ENCODE data around the gene ALK.

Gene ALK

DNA sequence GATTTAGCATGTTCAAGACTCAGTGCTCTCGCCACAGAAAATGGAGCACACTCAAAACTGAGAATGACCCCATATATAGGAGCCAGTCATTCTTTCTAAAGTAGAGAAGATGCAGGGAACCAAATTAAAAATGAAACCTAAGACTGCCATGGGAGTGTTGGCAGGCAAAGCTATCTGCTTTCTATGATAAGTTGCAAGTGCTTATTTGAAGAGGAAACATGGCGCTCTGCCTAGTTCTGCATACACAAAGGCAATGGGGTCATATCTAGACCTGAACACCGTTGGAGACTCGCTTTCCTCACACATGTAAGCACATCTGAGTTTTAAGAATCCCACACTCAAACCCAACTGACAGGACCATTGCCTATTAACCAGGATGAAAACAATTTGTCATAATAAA, 292.5 kb downstream of the ALK start:
- H3K27me3 ChIP-seq (ENCODE audit: control insufficient read depth, insufficient read depth, low read length): no peaks in the 10 kb centered on the region
- no peaks in the 10 kb centered on the region for H3K9me3 ChIP-seq (ENCODE audit: control insufficient read depth, insufficient read depth, low read depth, low read length)
- no peak overlapping the region for H3K4me3 ChIP-seq (ENCODE audit: low read depth, low read length)
- H3K9ac ChIP-seq (ENCODE audit: low read length): no peak overlapping the region
- no peak overlapping the region for H3K27ac ChIP-seq (ENCODE audit: low read depth, low read length)
- H3K4me1 ChIP-seq (ENCODE audit: control insufficient read depth, insufficient read depth, low read length): peaks cover 18% of the 10 kb centered on the region
- H3K36me3 ChIP-seq (ENCODE audit: control insufficient read depth, insufficient read depth, low read length): no peaks in the 10 kb centered on the region

DNA sequence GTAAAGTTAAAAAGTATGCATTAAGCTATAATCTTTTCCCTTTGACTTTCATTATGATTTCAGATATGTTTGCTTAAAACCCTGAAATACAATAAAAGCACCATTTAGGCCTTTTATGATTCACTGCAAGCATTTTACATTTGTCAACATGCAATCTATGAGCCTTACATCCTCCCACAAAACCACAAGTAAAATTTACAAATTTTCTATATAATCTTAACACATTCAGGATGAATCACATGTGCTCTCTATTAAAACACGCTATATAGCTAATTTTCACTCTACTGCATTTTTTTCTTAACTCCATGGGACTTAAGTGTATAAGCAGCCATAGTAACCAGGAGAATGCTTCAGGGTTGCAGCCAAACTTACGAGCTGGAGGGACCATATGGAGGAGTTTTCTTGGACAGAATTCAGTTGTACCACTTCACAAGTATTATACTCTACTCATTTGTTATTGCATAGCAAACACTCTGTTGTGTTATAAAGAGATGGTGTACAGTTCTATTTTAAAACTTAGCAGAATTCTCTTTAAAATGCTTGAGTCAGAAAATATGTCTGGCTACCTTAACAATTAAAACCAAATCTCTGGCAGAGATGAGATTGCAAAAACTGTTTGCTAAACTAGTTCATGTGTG, 293.2 kb downstream of the ALK start:
- peaks cover 18% of the 10 kb centered on the region for H3K4me1 ChIP-seq (ENCODE audit: control insufficient read depth, insufficient read depth, low read length)
- no peaks in the 10 kb centered on the region for H3K36me3 ChIP-seq (ENCODE audit: control insufficient read depth, insufficient read depth, low read length)
- H3K27ac ChIP-seq (ENCODE audit: low read depth, low read length): 0 out of 2 replicates have a peak overlapping the region, but pooled peaks have one; percentile 18
- no peaks in the 10 kb centered on the region for H3K27me3 ChIP-seq (ENCODE audit: control insufficient read depth, insufficient read depth, low read length)
- no peaks in the 10 kb centered on the region for H3K9me3 ChIP-seq (ENCODE audit: control insufficient read depth, insufficient read depth, low read depth, low read length)
- H3K4me3 ChIP-seq (ENCODE audit: low read depth, low read length): no peak overlapping the region
- no peak overlapping the region for H3K9ac ChIP-seq (ENCODE audit: low read length)

DNA sequence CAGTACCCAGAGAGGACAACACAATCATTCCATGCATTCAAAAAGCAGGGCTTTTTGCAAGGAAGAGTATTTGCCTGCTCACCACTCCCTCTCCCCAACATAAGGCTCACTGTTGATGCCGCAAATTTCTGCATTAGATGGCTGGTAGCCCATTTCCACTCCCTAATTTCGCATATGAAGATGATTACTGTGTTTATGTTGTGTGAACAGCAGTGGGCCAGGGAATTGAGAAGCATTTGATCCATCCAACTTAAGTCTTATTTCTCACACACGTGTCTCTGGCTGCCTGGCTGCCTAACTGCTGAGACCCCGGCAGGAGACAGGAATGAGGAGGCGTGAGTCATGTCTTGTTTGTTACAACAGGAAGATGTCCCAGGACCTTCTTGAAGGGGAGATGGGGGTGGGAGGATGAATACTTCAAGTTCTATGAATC, 294.1 kb downstream of the ALK start:
- no peaks in the 10 kb centered on the region for H3K36me3 ChIP-seq (ENCODE audit: control insufficient read depth, insufficient read depth, low read length)
- H3K9ac ChIP-seq (ENCODE audit: low read length): no peak overlapping the region
- H3K9me3 ChIP-seq (ENCODE audit: control insufficient read depth, insufficient read depth, low read depth, low read length): 0 out of 2 replicates have a peak, but pooled peaks cover 3% of the 10 kb centered on the region
- H3K27me3 ChIP-seq (ENCODE audit: control insufficient read depth, insufficient read depth, low read length): no peaks in the 10 kb centered on the region
- no peak overlapping the region for H3K4me3 ChIP-seq (ENCODE audit: low read depth, low read length)
- H3K27ac ChIP-seq (ENCODE audit: low read depth, low read length): no peak overlapping the region
- peaks cover 18% of the 10 kb centered on the region for H3K4me1 ChIP-seq (ENCODE audit: control insufficient read depth, insufficient read depth, low read length)

DNA sequence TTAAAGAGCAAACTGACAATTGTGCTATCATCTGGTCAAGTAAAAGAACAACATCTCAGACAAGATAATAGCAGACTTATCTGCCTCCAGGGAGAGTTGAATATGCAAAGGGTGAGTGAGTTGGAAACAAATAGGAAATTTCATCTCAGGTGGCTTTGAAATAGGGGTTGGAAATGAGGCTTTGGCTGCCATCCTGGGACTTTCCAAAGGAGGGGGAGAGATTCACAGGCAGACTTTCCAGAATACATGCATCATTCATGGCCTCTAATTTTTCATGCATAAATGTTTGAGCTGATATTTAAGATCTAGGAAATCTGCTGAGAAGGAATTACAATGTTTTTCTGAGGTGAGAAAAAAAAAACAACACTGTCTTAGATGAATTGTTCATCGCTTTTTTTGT, 300.5 kb downstream of the ALK start:
- no peaks in the 10 kb centered on the region for H3K36me3 ChIP-seq (ENCODE audit: control insufficient read depth, insufficient read depth, low read length)
- H3K4me1 ChIP-seq (ENCODE audit: control insufficient read depth, insufficient read depth, low read length): peaks cover 5% of the 10 kb centered on the region; the same call in 1 of the 2 replicates
- no peak overlapping the region for H3K9ac ChIP-seq (ENCODE audit: low read length)
- H3K27ac ChIP-seq (ENCODE audit: low read depth, low read length): no peak overlapping the region
- 0 out of 2 replicates have a peak, but pooled peaks cover 4% of the 10 kb centered on the region for H3K9me3 ChIP-seq (ENCODE audit: control insufficient read depth, insufficient read depth, low read depth, low read length)
- H3K4me3 ChIP-seq (ENCODE audit: low read depth, low read length): no peak overlapping the region
- no peaks in the 10 kb centered on the region for H3K27me3 ChIP-seq (ENCODE audit: control insufficient read depth, insufficient read depth, low read length)

DNA sequence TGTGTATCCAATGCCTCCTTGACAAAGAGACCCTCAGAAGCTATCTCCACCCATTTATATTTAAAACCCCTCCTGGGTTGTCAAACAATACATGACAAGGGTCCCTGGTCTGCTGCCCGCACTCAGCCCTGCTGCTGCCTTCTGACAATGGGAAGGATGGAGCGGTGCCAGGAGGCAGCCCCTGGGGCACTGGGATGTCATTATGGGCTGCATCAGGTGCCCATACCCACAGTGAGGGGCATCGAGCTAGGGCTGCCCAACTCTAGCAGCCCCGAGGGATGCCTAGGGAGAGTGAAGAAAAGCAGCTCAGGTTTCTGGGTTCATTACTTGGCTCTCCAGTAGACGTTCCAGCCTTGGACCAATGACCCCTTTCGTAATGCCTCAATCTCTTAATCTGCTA, 301.7 kb downstream of the ALK start:
- Histone ChIP-seq H3K9ac (ENCODE audit: low read length) (no peak overlapping the region), H3K4me3 (ENCODE audit: low read depth, low read length) (no peak overlapping the region), H3K9me3 (ENCODE audit: control insufficient read depth, insufficient read depth, low read depth, low read length) (0 out of 2 replicates have a peak, but pooled peaks cover 4% of the 10 kb centered on the region), H3K27me3 (ENCODE audit: control insufficient read depth, insufficient read depth, low read length) (no peaks in the 10 kb centered on the region), H3K4me1 (ENCODE audit: control insufficient read depth, insufficient read depth, low read length) (peaks cover 5% of the 10 kb centered on the region; the same call in 1 of the 2 replicates), H3K27ac (ENCODE audit: low read depth, low read length) (no peak overlapping the region), H3K36me3 (ENCODE audit: control insufficient read depth, insufficient read depth, low read length) (no peaks in the 10 kb centered on the region)

DNA sequence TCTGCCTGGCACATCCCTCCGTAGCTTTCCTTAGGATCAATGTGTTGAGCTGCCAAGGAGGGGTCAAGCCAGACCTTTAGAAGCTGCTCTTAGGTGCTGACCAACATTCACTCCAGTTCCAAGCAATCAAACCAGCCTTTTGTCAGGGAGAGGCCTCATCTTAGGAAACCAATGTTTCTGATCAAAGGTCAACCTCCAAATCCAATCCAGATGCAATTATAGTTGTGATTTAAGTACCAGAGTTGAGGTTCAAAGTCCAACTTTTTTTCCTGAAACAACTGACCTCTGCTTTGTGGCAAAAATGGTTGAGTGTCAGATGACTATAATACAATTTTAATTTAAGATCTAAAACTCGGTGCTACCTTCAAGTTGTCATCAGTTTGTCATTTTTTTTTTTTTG, 303.4 kb downstream of the ALK start:
- H3K36me3 ChIP-seq (ENCODE audit: control insufficient read depth, insufficient read depth, low read length): no peaks in the 10 kb centered on the region
- peaks cover 5% of the 10 kb centered on the region; the same call in 1 of the 2 replicates for H3K4me1 ChIP-seq (ENCODE audit: control insufficient read depth, insufficient read depth, low read length)
- H3K27ac ChIP-seq (ENCODE audit: low read depth, low read length): no peak overlapping the region
- H3K9ac ChIP-seq (ENCODE audit: low read length): no peak overlapping the region
- H3K4me3 ChIP-seq (ENCODE audit: low read depth, low read length): no peak overlapping the region
- no peaks in the 10 kb centered on the region for H3K27me3 ChIP-seq (ENCODE audit: control insufficient read depth, insufficient read depth, low read length)
- H3K9me3 ChIP-seq (ENCODE audit: control insufficient read depth, insufficient read depth, low read depth, low read length): 0 out of 2 replicates have a peak, but pooled peaks cover 4% of the 10 kb centered on the region

DNA sequence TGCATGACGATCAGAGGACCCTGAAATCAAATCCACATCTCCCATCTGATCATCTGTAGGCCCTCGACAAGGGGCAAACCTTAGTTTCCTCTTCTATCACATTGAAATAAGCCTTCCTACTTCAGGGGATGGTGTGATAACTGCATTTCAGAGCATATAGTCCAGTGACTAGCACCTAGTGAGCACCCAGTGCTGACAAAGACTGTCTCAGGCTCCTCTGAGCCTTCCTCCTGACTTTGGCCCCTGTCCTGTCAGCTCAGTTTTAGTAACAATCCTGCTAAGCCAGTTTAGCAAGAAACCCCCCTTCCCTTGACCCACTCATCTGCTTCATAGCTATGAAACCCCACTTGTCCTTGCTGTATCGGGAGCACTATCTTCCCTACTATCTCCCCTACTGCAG, 304.0 kb downstream of the ALK start:
- no peaks in the 10 kb centered on the region for H3K36me3 ChIP-seq (ENCODE audit: control insufficient read depth, insufficient read depth, low read length)
- no peak overlapping the region for H3K9ac ChIP-seq (ENCODE audit: low read length)
- H3K4me1 ChIP-seq (ENCODE audit: control insufficient read depth, insufficient read depth, low read length): peaks cover 10% of the 10 kb centered on the region
- H3K27ac ChIP-seq (ENCODE audit: low read depth, low read length): no peak overlapping the region
- H3K9me3 ChIP-seq (ENCODE audit: control insufficient read depth, insufficient read depth, low read depth, low read length): 0 out of 2 replicates have a peak, but pooled peaks cover 2% of the 10 kb centered on the region
- H3K4me3 ChIP-seq (ENCODE audit: low read depth, low read length): no peak overlapping the region
- H3K27me3 ChIP-seq (ENCODE audit: control insufficient read depth, insufficient read depth, low read length): no peaks in the 10 kb centered on the region

DNA sequence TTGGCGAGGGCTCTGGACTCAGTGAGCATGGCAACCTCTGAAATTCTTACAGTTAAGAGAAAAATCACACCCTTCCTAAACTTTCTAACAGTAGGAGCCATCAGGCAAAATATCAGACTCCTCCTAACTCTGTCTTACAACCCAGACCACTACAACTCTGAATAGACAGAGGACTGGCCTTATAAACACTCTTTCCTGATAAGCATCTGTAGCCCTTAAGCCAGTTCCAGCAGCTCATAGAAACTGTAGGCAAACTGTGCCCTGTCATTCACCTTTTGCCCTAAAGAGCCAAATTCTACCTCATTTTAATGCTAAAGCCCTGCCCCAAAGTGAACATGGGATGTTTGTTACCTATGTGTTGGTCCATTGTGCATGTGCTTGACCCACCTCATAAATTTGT, 304.8 kb downstream of the ALK start:
- Histone ChIP-seq H3K27ac (ENCODE audit: low read depth, low read length) (no peak overlapping the region), H3K4me1 (ENCODE audit: control insufficient read depth, insufficient read depth, low read length) (peaks cover 13% of the 10 kb centered on the region), H3K36me3 (ENCODE audit: control insufficient read depth, insufficient read depth, low read length) (no peaks in the 10 kb centered on the region), H3K9ac (ENCODE audit: low read length) (no peak overlapping the region), H3K27me3 (ENCODE audit: control insufficient read depth, insufficient read depth, low read length) (no peaks in the 10 kb centered on the region), H3K9me3 (ENCODE audit: control insufficient read depth, insufficient read depth, low read depth, low read length) (no peaks in the 10 kb centered on the region), H3K4me3 (ENCODE audit: low read depth, low read length) (no peak overlapping the region)

DNA sequence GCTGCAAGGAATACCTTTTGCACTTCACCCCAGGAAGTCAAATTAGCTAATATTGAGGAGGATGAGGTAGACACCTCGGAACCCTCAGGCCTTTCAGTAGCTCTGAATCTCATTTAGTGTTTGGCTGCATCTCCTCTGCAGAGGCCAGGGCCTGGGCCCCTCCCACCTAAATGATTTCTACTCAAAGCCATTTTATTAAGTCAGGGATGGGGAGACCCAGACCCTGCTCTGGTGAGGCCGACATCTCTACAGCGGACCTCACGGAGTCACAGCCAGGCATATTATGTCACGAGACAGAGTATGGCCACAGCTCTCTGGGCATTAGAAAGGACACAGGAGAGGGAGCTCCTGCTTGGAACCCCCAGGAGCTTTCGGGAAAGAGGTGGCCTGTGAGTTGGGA, 305.5 kb downstream of the ALK start:
- H3K9me3 ChIP-seq (ENCODE audit: control insufficient read depth, insufficient read depth, low read depth, low read length): no peaks in the 10 kb centered on the region
- H3K27ac ChIP-seq (ENCODE audit: low read depth, low read length): no peak overlapping the region

DNA sequence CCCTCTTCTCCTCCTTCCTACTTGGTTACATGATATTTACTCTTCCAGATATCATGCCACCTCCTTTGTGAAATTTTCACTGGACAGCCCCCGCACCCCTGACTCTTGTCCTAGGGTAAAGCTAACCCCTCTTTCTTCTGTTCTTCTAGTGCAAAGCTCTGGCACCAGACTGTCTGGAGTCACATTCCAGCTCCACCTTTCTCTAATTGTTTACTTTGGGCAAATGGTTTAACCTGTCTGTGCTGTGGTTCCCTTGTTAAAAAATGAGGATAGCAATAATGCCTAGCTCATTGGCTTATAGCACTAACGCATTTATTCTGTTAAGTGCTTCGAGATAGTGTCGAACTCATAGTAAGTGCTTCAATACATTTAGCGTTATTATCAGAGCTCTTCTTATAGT, 306.2 kb downstream of the ALK start:
- Histone ChIP-seq H3K9me3 (ENCODE audit: control insufficient read depth, insufficient read depth, low read depth, low read length) (no peaks in the 10 kb centered on the region), H3K9ac (ENCODE audit: low read length) (no peak overlapping the region), H3K36me3 (ENCODE audit: control insufficient read depth, insufficient read depth, low read length) (no peaks in the 10 kb centered on the region), H3K4me3 (ENCODE audit: low read depth, low read length) (no peak overlapping the region), H3K27ac (ENCODE audit: low read depth, low read length) (no peak overlapping the region), H3K4me1 (ENCODE audit: control insufficient read depth, insufficient read depth, low read length) (peaks cover 13% of the 10 kb centered on the region), H3K27me3 (ENCODE audit: control insufficient read depth, insufficient read depth, low read length) (no peaks in the 10 kb centered on the region)

More for the DNA sequence above, 305.5 kb downstream of the ALK start:
- Histone ChIP-seq H3K4me3 (ENCODE audit: low read depth, low read length) (no peak overlapping the region), H3K4me1 (ENCODE audit: control insufficient read depth, insufficient read depth, low read length) (peaks cover 13% of the 10 kb centered on the region), H3K9ac (ENCODE audit: low read length) (no peak overlapping the region), H3K36me3 (ENCODE audit: control insufficient read depth, insufficient read depth, low read length) (no peaks in the 10 kb centered on the region), H3K27me3 (ENCODE audit: control insufficient read depth, insufficient read depth, low read length) (no peaks in the 10 kb centered on the region)

DNA sequence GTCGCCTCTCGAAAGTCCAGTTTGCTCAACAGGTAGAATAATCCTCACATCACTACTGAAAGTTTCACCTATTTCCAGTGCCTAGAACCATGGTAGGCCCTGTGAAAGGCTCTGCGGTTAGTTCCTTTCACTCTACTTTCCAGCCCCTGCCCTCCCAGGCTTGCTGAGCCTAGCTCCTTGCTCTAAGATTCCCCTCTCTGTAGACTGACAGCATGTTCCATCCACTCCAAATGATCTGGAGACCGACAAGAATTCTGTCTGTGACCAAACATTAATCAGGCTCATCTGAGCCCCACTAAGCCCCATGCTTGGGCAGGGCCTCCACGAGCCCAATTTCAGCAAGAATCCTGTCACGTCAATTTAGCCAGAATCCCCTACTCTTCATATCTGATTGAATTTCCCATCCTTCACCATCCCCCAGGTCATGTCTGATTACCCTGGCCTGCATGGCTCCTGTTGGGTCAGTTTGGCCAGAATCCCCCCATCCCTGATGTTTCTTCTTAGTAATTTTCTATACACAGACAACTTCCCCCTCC, 307.0 kb downstream of the ALK start:
- Histone ChIP-seq H3K27me3 (ENCODE audit: control insufficient read depth, insufficient read depth, low read length) (no peaks in the 10 kb centered on the region), H3K4me3 (ENCODE audit: low read depth, low read length) (no peak overlapping the region), H3K9ac (ENCODE audit: low read length) (no peak overlapping the region), H3K27ac (ENCODE audit: low read depth, low read length) (no peak overlapping the region), H3K4me1 (ENCODE audit: control insufficient read depth, insufficient read depth, low read length) (peaks cover 13% of the 10 kb centered on the region), H3K36me3 (ENCODE audit: control insufficient read depth, insufficient read depth, low read length) (no peaks in the 10 kb centered on the region), H3K9me3 (ENCODE audit: control insufficient read depth, insufficient read depth, low read depth, low read length) (no peaks in the 10 kb centered on the region)

All from HUES6 (cell line).